Colon (tissue), 2 donors: ENCODE results near the gene SDK2.

Source experiments
- FAIRE-seq: peaks from 2 replicates; lab custom pipeline; 2012; peaks lifted over from hg19 to GRCh38; lab: Jason Lieb, UNC
- donor health status: control.
- donor health status: control.

The SDK2 gene

GRCh38 chr17:73508057-73508930, 136.0 kb downstream of the SDK2 start:
- FAIRE-seq = no peak

GRCh38 chr17:73506470-73507435, 137.5 kb downstream of the SDK2 start:
- FAIRE-seq = no peak

- FAIRE-seq = no peak
These were observed 140.7 kb downstream of the SDK2 start for GRCh38 chr17:73503560-73503959.

GRCh38 chr17:73500414-73500999, 143.7 kb downstream of the SDK2 start:
- no peak for FAIRE-seq

- FAIRE-seq = no peak
These were observed 145.2 kb downstream of the SDK2 start for GRCh38 chr17:73498886-73499554.

DNA sequence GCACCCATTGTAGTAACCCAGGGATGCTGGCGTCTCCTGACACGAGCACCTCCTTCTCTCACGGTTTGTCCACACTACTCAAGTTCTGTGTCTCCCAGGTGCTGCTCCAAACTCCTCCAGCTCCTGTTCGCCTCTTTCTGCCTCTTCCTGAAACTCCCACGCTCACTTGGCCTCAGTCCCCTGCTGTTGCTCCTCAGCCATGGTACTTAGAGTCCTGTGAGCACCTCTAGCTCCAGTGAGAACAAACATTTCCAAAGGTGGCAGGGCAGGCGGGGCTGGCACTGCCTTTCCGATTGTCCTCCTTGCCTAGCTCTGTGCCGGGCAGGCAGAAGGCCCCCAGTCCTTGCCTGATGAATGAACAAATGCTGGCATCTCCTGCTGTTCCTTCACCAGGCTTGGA, 146.1 kb downstream of the SDK2 start:
- no peak for FAIRE-seq

GRCh38 chr17:73497721-73498120, 146.5 kb downstream of the SDK2 start:
- no peak for FAIRE-seq

GRCh38 chr17:73496232-73496631, 148.0 kb downstream of the SDK2 start:
- FAIRE-seq = no peak

DNA sequence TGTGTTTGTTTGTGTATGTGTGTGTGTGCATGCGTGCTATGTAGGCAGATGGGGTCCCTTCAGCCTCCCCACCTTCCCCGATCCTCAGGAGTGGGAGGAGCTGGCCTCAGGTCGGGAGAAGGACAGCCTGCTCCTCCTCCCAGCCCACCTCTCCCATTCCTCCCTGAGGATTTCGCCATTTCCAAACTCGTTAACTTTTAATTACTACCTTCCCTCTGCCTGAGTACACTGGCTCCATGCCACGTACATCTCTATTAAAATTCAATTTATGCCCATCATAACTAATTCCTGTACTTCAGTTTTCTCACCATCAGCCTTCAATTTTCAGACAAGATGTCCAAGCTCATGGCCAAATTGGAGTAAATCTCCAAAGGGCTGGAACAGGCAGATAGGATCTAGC, 148.6 kb downstream of the SDK2 start:
- no peak for FAIRE-seq

DNA sequence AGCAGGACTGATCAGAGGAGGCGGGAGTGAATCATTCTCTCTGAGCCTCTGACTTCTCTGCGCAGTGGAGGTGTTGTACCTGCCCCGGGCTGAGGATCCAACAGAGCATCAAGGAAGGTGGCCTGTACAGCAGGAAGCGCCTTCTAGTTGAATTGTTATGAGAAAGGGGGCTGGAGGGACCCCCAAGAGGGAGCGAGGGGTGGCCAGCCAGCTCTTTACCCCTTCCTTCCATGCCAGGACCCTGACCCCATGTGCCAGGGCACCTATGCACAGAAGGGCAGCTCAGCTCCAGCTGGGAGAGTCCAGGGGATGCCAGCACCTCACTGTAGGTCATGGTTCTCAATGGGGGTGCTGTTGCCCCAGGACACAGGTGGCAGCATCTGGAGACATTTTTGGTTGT, 149.3 kb downstream of the SDK2 start:
- no peak for FAIRE-seq

DNA sequence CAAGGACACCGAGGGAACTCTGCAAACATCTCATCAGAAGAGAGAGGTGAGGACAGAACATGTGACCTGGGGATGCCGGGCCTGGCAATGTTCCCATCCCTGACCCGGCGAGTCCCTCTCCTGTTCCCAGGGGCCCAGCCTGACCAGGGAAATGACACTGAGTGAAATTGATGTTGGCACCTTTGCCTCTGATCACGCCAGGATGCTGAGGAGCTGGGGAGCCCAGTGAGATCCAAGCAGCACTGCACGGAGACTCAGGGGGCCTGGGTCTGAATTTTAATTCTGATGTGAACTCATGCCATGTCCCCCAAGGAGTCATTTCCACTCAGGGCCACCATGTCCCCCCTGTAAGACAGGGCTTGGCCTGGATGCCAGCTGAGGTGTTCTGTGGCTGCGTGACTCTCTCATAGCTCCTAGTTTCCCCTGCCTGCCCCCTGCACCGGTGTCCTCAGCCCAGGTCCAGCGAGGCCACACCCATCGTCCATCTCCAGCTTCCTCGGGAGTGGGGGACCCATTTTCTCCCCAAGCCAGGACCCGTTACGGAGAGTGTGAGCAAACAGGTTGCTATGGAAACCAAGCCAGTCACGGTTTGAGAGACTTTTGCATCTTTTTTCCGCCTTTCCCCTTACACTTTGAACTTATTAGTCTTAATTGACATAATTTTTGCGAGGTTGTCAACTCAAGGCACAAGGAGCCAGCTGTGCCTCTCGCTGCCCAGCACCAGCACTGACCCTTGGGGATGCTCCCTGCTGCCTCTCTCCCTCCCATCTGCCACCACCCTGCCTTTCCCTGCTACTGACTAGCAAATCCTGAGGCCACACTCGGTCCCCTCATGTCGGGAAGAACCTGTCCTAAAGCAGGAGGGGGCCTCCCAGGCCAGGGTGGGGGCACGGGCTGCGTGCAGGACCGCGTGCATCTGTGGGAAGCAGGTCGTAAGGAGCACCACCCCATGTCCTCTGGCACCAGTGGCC, 150.0 kb downstream of the SDK2 start:
- no peak for FAIRE-seq

- no peak for FAIRE-seq
These were observed 151.1 kb downstream of the SDK2 start for GRCh38 chr17:73492821-73493814.

DNA sequence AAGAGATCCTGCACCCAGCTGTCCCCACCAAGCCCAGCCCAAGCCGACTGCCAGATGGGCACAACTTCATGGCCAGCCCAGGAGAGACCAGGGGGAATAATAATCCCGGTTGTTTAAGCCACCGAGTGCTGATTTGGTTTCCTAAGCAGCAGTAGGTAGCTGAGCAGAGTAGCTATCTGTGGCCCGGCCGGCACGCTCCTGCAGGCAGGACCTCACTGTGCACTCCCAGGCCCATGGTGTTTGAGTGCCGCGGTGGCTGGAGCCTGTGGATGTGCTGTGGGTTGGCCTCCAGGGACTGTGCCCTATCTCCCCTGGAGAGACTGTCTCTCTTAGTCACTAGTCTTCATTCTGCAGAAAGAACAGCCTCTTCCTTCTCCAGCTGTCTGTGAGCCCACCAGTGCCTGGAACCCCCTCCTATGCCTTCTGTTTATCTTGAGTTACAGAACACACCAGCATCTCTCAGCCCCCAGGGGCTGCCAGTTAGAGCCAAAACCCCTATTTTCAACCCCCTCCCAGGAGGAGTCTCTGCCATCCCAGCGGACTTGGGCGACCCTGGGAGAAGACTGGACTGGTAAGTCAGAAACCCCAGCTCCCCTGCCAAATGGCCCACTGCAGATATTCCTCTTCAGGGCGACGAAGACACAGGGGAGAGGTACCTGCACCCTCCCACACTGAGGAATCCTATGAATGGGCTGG, 152.0 kb downstream of the SDK2 start:
- FAIRE-seq = no peak

- no peak for FAIRE-seq
These were observed 152.6 kb downstream of the SDK2 start for GRCh38 chr17:73491648-73492047.

GRCh38 chr17:73490851-73491250, 153.4 kb downstream of the SDK2 start:
- FAIRE-seq = no peak

DNA sequence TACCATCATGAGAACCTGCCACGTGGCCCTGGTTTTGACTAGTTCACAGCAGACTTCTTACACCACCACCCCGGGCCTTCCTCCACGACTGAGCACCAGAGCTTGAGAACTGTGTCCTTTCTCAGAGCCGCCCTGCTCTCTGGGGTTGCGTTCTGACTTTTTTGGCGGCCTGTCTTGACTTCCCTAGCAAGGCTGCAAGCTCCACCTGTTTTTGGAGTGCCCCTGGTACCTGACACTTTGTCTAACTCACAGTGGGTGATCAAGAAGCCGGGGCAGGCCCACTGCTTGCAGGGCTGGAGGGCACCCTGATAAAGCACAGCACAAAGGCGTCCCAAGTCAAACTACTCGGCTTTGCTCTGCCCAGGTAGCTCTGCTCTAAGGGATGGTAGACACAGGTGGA, 154.3 kb downstream of the SDK2 start:
- no peak for FAIRE-seq

DNA sequence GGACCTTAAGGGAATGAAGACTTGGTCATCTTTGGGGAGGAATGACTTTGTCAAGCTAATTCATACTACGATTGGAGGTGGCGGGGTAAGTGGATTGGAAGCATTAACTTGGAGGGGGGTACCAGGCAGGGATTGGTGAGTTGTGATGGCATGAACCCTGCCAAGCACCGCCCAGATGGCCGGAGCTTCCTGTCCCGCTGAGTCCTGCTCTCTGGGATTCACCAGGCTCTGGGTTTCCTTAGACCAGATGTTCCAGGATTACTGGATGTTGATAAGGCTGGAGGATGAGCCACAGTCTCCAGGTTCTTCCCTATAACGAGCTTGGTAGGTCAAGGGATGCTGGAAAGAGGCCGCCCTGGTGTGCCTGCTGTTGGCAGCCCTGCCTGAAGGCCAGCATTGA, 154.9 kb downstream of the SDK2 start:
- no peak for FAIRE-seq

DNA sequence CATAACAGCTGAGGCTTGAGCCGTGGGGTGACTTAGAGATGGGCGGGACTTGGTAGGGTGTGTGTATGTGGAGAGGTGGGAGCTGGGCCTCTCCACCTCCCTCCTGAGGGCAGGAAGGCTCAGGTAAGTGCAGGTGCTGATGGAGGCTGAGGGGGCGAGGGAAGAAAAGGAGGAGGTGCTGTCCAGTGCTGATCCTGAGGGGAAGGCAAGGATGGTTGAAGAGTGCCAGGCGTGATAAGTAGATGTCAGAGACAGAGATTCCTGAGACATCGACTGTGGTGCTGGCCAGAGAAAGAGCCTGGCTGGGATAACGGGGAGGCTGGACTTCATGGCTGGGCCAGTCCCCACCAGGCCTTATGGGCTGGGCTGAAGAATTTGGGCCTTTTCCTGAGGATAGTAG, 159.1 kb downstream of the SDK2 start:
- FAIRE-seq = no peak

GRCh38 chr17:73482894-73483293, 161.4 kb downstream of the SDK2 start:
- no peak for FAIRE-seq
